Transverse colon (tissue), 4 donors: ENCODE measurements around the gene NFIA. TPM values are rescaled to one million over a fixed set of nuclear protein-coding genes. Genes with fewer than 3 reads are reported as not detected.

Source experiments
- DNase-seq: peaks from one replicate; pipeline ENCODE4 v3.0.0-alpha.2; 2019
- H3K27ac ChIP-seq, 4 donors: fragments of 200-600 bp; sonication (generic); 2 replicates each; pipeline ENCODE4 v1.5.1; 2016 to 2018; ENCODE audit warnings: inconsistent platforms in 4 of 4
- H3K27me3 ChIP-seq: fragments of 200-600 bp; sonication (generic); 2 replicates; pipeline ENCODE4 v1.5.1; 2017; ENCODE audit warnings: inconsistent platforms
- H3K36me3 ChIP-seq, 4 donors: fragments of 200-600 bp; sonication (generic); 2 replicates each; pipeline ENCODE4 v1.5.1; 2017 to 2019; ENCODE audit warnings: inconsistent platforms in 4 of 4
- H3K4me1 ChIP-seq, 4 donors: fragments of 200-600 bp; sonication (generic); 2 replicates each; pipeline ENCODE4 v1.5.1; 2017 to 2020; ENCODE audit warnings: inconsistent platforms in 4 of 4
- H3K4me3 ChIP-seq, 4 donors: fragments of 200-600 bp; sonication (generic); 1 replicate in 1 of 4; 2 replicates in 3 of 4; pipeline versions ENCODE4 v1.5.1 to v1.6.1; 2017 to 2019; ENCODE audit warnings: inconsistent platforms in 4 of 4
- H3K9me3 ChIP-seq, 2 donors: fragments of 200-600 bp; sonication (generic); 2 replicates each; pipeline ENCODE4 v1.5.1; 2017 to 2019; ENCODE audit warnings: inconsistent platforms in 2 of 2
- EP300 ChIP-seq: sonication (generic); formaldehyde crosslinking; IDR thresholded peaks from one replicate; pipeline ENCODE4 v1.6.1; 2017; ENCODE audit warnings: antibody characterized with exemption, low read depth
- POLR2A ChIP-seq: fragments of 450-650 bp; IDR thresholded peaks from one replicate; pipeline ENCODE4 v1.6.1; 2016; ENCODE audit warnings: antibody characterized with exemption, mild to moderate bottlenecking, moderate library complexity
- POLR2AphosphoS5 ChIP-seq, 3 donors: sonication (generic); formaldehyde crosslinking; IDR thresholded peaks; one replicate each; pipeline ENCODE4 v1.6.1; 2016; ENCODE audit warnings: antibody characterized with exemption in 3 of 3
- WGBS, 2 donors: methylation state at CpG; one replicate each; pipeline ENCODE4 v1.1.5; 2018; ENCODE audit warnings: low coverage in 1 of 2; 5-methylcytosine and 5-hydroxymethylcytosine counted together
- in situ Hi-C, 4 donors: fragments of 200-750 bp; cut with MboI; loops; one replicate each; pipeline versions ENCODE4 v1.15.0 to v1.15.1; 2017; ENCODE audit warnings: low sequenced_read_pairs in 3 of 4, low pct_ligation_motif_present in 1 of 4, low pct_unique_long_range_greater_than_20kb in 1 of 4
- intact Hi-C: fragments of 100-400 bp; cut with DNase I; formaldehyde crosslinking; loops from one replicate; pipeline ENCODE4 v1.15.1; 2023; ENCODE audit warnings: low total_unique reads
- total RNA-seq, 4 donors: library from RNA; depleted of rRNA; stranded (reverse); fragments of >200 nt; gene quantifications; one replicate each; pipeline ENCODE4 v1.1.0, GENCODE V29; 2016
- TF ChIP-seq, protein P1 (sequence below), 5 experiments: fragments of 200-600 bp in 3 of 5; fragments of 450-650 bp in 2 of 5; sonication (generic) in 3 of 5; IDR thresholded peaks; 1 replicate in 2 of 5; 2 replicates in 3 of 5; pipeline ENCODE4 v1.5.1; 2016 to 2017; ENCODE audit warnings: antibody characterized with exemption in 5 of 5, inconsistent platforms in 3 of 5, mild to moderate bottlenecking in 2 of 5, moderate library complexity in 1 of 5

NFIA gene
- total RNA-seq, 4 donors from 2014 or later: 17.3 to 37.2 (median 29.8) TPM

GRCh38 chr1:61138305-61138704 is 55.9 kb downstream of the NFIA start:
- Histone ChIP-seq H3K36me3 (no peaks in the 10 kb centered on the region), H3K4me3 (no peak overlapping the region), H3K4me1 (peaks cover 13 to 41% (median 31%) of the 10 kb centered on the region in 4 donors), H3K9me3 (no peaks in the 10 kb centered on the region), H3K27ac (no peak overlapping the region), H3K27me3 (no peaks in the 10 kb centered on the region)
- TF ChIP-seq POLR2AphosphoS5 (IDR thresholded peaks at IDR 0.05) (no peak), POLR2A (no peak)
- DNase-seq: no peak
- WGBS, 2 donors: 90 to 100% methylated on average over 2 to 3 of the region's 3 CpGs
- in situ Hi-C loops (no loop called here), intact Hi-C loops (no loop called here)

GRCh38 chr1:61138921-61139774 is 56.8 kb downstream of the NFIA start:
- intact Hi-C loops (no loop called here), in situ Hi-C loops (no loop called here)
- H3K27me3 ChIP-seq: no peaks in the 10 kb centered on the region
- WGBS, 2 donors: 77 to 79% methylated on average over 11 to 15 of the region's 15 CpGs
- H3K4me3 ChIP-seq: no peak overlapping the region
- H3K9me3 ChIP-seq: no peaks in the 10 kb centered on the region
- TF ChIP-seq POLR2AphosphoS5 (IDR thresholded peaks at IDR 0.05) (no peak), POLR2A (no peak), EP300 (no peak)
- TF ChIP-seq, protein P1, sequence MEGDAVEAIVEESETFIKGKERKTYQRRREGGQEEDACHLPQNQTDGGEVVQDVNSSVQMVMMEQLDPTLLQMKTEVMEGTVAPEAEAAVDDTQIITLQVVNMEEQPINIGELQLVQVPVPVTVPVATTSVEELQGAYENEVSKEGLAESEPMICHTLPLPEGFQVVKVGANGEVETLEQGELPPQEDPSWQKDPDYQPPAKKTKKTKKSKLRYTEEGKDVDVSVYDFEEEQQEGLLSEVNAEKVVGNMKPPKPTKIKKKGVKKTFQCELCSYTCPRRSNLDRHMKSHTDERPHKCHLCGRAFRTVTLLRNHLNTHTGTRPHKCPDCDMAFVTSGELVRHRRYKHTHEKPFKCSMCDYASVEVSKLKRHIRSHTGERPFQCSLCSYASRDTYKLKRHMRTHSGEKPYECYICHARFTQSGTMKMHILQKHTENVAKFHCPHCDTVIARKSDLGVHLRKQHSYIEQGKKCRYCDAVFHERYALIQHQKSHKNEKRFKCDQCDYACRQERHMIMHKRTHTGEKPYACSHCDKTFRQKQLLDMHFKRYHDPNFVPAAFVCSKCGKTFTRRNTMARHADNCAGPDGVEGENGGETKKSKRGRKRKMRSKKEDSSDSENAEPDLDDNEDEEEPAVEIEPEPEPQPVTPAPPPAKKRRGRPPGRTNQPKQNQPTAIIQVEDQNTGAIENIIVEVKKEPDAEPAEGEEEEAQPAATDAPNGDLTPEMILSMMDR (IDR thresholded peaks at IDR 0.05): no peak
- no peaks in the 10 kb centered on the region for H3K36me3 ChIP-seq
- H3K4me1 ChIP-seq: peaks cover 13 to 35% (median 25%) of the 10 kb centered on the region in 4 donors
- DNase-seq: no peak
- no peak overlapping the region for H3K27ac ChIP-seq

GRCh38 chr1:61139775-61140549 is 57.6 kb downstream of the NFIA start:
- peaks cover 13 to 35% (median 25%) of the 10 kb centered on the region in 4 donors for H3K4me1 ChIP-seq
- no peak overlapping the region for H3K4me3 ChIP-seq
- H3K27me3 ChIP-seq: no peaks in the 10 kb centered on the region
- TF ChIP-seq POLR2A (no peak), EP300 (no peak), POLR2AphosphoS5 (IDR thresholded peaks at IDR 0.05) (no peak)
- TF ChIP-seq, protein P1 (IDR thresholded peaks at IDR 0.05): no peak
- no peak for DNase-seq
- no peaks in the 10 kb centered on the region for H3K36me3 ChIP-seq
- H3K27ac ChIP-seq: no peak overlapping the region
- intact Hi-C loops: no loop called here
- no peaks in the 10 kb centered on the region for H3K9me3 ChIP-seq
- in situ Hi-C loops: no loop called here
- 75 to 76% methylated on average over 7 of the region's 7 CpGs for WGBS, 2 donors

GRCh38 chr1:61140778-61141177 is 58.4 kb downstream of the NFIA start:
- intact Hi-C loops (no loop called here), in situ Hi-C loops (no loop called here)
- H3K27ac ChIP-seq: peak overlapping the region; percentile 9 to 60 (median 41)
- H3K27me3 ChIP-seq: no peaks in the 10 kb centered on the region
- no peak for TF ChIP-seq POLR2A
- no peak for TF ChIP-seq POLR2AphosphoS5 (IDR thresholded peaks at IDR 0.05)
- no peak for TF ChIP-seq EP300
- TF ChIP-seq, protein P1 (IDR thresholded peaks at IDR 0.05): no peak
- peaks cover 13 to 35% (median 25%) of the 10 kb centered on the region in 4 donors for H3K4me1 ChIP-seq
- no peaks in the 10 kb centered on the region for H3K9me3 ChIP-seq
- 68 to 82% methylated on average over 3 of the region's 3 CpGs for WGBS, 2 donors
- H3K4me3 ChIP-seq: no peak overlapping the region
- no peaks in the 10 kb centered on the region for H3K36me3 ChIP-seq
- no peak for DNase-seq
